Neural cell (in vitro differentiated cells): ENCODE results near the gene GLB1L3. TPM values are rescaled to one million over a fixed set of nuclear protein-coding genes. Genes with fewer than 3 reads are reported as not detected.

Experiments
- H2AFZ ChIP-seq: fragments of 200-600, 300-800 bp; sonication (generic), shearing (Covaris generic); 2 replicates; pipeline ENCODE4 v1.6.0; 2014; ENCODE audit warnings: low read depth, mild to moderate bottlenecking, antibody characterized with exemption, low read length, moderate library complexity
- H3F3A ChIP-seq: fragments of 200-600 bp; shearing (Covaris generic); 2 replicates; pipeline ENCODE4 v1.6.1; 2016; ENCODE audit warnings: mild to moderate bottlenecking, moderate library complexity, mixed read lengths, antibody characterized with exemption, low read length; ENCODE audit not compliant: insufficient read depth, poor library complexity, severe bottlenecking
- H3K27ac ChIP-seq: fragments of 200-600, 300-800 bp; sonication (generic), shearing (Covaris generic); 2 replicates; pipeline ENCODE4 v1.5.1; 2014; ENCODE audit warnings: mild to moderate bottlenecking, low read length, moderate library complexity
- H3K27me3 ChIP-seq: fragments of 300-800, 200-600 bp; sonication (generic), shearing (Covaris generic); 2 replicates; pipeline ENCODE4 v1.6.0; 2014; ENCODE audit warnings: mild to moderate bottlenecking, low read depth, low read length, moderate library complexity; ENCODE audit not compliant: insufficient read depth
- H3K36me3 ChIP-seq: fragments of 300-800, 200-600 bp; sonication (generic), shearing (Covaris generic); 2 replicates; pipeline ENCODE4 v1.5.1; 2014; ENCODE audit warnings: mild to moderate bottlenecking, antibody characterized with exemption, low read length, moderate library complexity; ENCODE audit not compliant: insufficient read depth
- H3K4me2 ChIP-seq: fragments of 300-800, 200-600 bp; sonication (generic), shearing (Covaris generic); 2 replicates; pipeline ENCODE4 v1.6.0; 2014; ENCODE audit warnings: mild to moderate bottlenecking, low read length
- H3K4me3 ChIP-seq: fragments of 300-800, 200-600 bp; sonication (generic), shearing (Covaris generic); 2 replicates; pipeline ENCODE4 v1.5.1; 2014; ENCODE audit warnings: mild to moderate bottlenecking, low read length, moderate library complexity
- H3K79me2 ChIP-seq: fragments of 200-600 bp; shearing (Covaris generic); replicated peaks from 2 replicates; pipeline ENCODE4 v1.6.0; 2014; ENCODE audit warnings: mild to moderate bottlenecking, low read length, moderate library complexity; ENCODE audit not compliant: insufficient read depth
- H3K9ac ChIP-seq: fragments of 300-800, 200-600 bp; sonication (generic), shearing (Covaris generic); 2 replicates; pipeline ENCODE4 v1.6.1; 2016; ENCODE audit warnings: mild to moderate bottlenecking, low read length, mixed read lengths
- H3K9me2 ChIP-seq: fragments of 200-600 bp; shearing (Covaris generic); 2 replicates; pipeline ENCODE4 v1.6.1; 2016; ENCODE audit warnings: mild to moderate bottlenecking, low read length, mixed read lengths; ENCODE audit not compliant: insufficient read depth
- H3K9me3 ChIP-seq: fragments of 200-600, 300-800 bp; sonication (generic), shearing (Covaris generic); 2 replicates; pipeline ENCODE4 v1.6.1; 2016; ENCODE audit warnings: mild to moderate bottlenecking, mixed run types, low read length, moderate library complexity, mixed read lengths
- H4K20me1 ChIP-seq: fragments of 200-600 bp; shearing (Covaris generic); 2 replicates; pipeline ENCODE4 v1.6.1; 2016; ENCODE audit warnings: mild to moderate bottlenecking, mixed run types; ENCODE audit not compliant: insufficient read depth
- CTCF ChIP-seq: fragments of 450-650 bp; IDR thresholded peaks from 2 replicates; pipeline ENCODE4 v1.5.1; 2014; ENCODE audit warnings: antibody characterized with exemption, mild to moderate bottlenecking, moderate library complexity; ENCODE audit not compliant: poor library complexity, severe bottlenecking
- EP300 ChIP-seq: fragments of 450-650 bp; conservative IDR thresholded peaks from 2 replicates; pipeline ENCODE4 v1.6.1; 2014; ENCODE audit warnings: antibody characterized with exemption, mild to moderate bottlenecking, moderate library complexity; ENCODE audit not compliant: poor library complexity, severe bottlenecking
- EZH2 ChIP-seq: fragments of 200-600, 300-800 bp; shearing (Covaris generic), sonication (generic); IDR thresholded peaks from 2 replicates; pipeline ENCODE4 v1.6.1; 2014; ENCODE audit warnings: antibody characterized with exemption, low read length, borderline replicate concordance, mild to moderate bottlenecking; ENCODE audit not compliant: insufficient read depth, poor library complexity, severe bottlenecking
- MXI1 ChIP-seq: fragments of 450-650 bp; conservative IDR thresholded peaks from 2 replicates; pipeline ENCODE4 v1.6.1; 2014; ENCODE audit warnings: antibody characterized with exemption, mild to moderate bottlenecking; ENCODE audit not compliant: poor library complexity, severe bottlenecking
- POLR2AphosphoS5 ChIP-seq: IDR thresholded peaks from 2 replicates; pipeline ENCODE4 v1.6.1; 2012
- RAD21 ChIP-seq: fragments of 450-650 bp; conservative IDR thresholded peaks from 2 replicates; pipeline ENCODE4 v1.6.1; 2014; ENCODE audit warnings: antibody characterized with exemption, mild to moderate bottlenecking, moderate library complexity
- SMC3 ChIP-seq: fragments of 450-650 bp; conservative IDR thresholded peaks from 2 replicates; pipeline ENCODE4 v1.6.1; 2014; ENCODE audit warnings: antibody characterized with exemption, mild to moderate bottlenecking, moderate library complexity; ENCODE audit not compliant: poor library complexity
- TAF1 ChIP-seq: IDR thresholded peaks from 2 replicates; pipeline ENCODE4 v1.6.1; 2012; ENCODE audit warnings: low read depth
- polyA plus RNA-seq: library from polyadenylated mRNA; depleted of rRNA; stranded (reverse); fragments of >200 nt; gene quantifications from 2 replicates; pipeline ENCODE4 v1.2.3, GENCODE V29; 2014
- TF ChIP-seq, protein P1 (sequence below): IDR thresholded peaks from 2 replicates; pipeline ENCODE4 v1.6.1; 2012; ENCODE audit warnings: borderline replicate concordance

GLB1L3 gene
- polyA plus RNA-seq, 1 donor from 2014 or later = 0.19 TPM

- Histone ChIP-seq H3F3A (no peaks in the 10 kb centered on the region), H3K27me3 (no peaks in the 10 kb centered on the region), H2AFZ (no peak overlapping the region), H3K79me2 (peaks cover 10% of the 10 kb centered on the region), H3K9ac (no peak overlapping the region), H3K27ac (no peak overlapping the region), H3K9me3 (no peaks in the 10 kb centered on the region), H3K4me2 (no peak overlapping the region), H4K20me1 (no peaks in the 10 kb centered on the region), H3K9me2 (no peaks in the 10 kb centered on the region), H3K36me3 (peaks cover 6% of the 10 kb centered on the region), H3K4me3 (no peak overlapping the region)
- TF ChIP-seq POLR2AphosphoS5 (no peak), TAF1 (no peak), RAD21 (no peak), CTCF (no peak), EZH2 (no peak), SMC3 (no peak), EP300 (no peak), MXI1 (no peak)
- TF ChIP-seq, protein P1, sequence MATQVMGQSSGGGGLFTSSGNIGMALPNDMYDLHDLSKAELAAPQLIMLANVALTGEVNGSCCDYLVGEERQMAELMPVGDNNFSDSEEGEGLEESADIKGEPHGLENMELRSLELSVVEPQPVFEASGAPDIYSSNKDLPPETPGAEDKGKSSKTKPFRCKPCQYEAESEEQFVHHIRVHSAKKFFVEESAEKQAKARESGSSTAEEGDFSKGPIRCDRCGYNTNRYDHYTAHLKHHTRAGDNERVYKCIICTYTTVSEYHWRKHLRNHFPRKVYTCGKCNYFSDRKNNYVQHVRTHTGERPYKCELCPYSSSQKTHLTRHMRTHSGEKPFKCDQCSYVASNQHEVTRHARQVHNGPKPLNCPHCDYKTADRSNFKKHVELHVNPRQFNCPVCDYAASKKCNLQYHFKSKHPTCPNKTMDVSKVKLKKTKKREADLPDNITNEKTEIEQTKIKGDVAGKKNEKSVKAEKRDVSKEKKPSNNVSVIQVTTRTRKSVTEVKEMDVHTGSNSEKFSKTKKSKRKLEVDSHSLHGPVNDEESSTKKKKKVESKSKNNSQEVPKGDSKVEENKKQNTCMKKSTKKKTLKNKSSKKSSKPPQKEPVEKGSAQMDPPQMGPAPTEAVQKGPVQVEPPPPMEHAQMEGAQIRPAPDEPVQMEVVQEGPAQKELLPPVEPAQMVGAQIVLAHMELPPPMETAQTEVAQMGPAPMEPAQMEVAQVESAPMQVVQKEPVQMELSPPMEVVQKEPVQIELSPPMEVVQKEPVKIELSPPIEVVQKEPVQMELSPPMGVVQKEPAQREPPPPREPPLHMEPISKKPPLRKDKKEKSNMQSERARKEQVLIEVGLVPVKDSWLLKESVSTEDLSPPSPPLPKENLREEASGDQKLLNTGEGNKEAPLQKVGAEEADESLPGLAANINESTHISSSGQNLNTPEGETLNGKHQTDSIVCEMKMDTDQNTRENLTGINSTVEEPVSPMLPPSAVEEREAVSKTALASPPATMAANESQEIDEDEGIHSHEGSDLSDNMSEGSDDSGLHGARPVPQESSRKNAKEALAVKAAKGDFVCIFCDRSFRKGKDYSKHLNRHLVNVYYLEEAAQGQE = no peak
Measured at GRCh38 chr11:134250675-134251074, 25.5 kb upstream of the GLB1L3 start.

DNA sequence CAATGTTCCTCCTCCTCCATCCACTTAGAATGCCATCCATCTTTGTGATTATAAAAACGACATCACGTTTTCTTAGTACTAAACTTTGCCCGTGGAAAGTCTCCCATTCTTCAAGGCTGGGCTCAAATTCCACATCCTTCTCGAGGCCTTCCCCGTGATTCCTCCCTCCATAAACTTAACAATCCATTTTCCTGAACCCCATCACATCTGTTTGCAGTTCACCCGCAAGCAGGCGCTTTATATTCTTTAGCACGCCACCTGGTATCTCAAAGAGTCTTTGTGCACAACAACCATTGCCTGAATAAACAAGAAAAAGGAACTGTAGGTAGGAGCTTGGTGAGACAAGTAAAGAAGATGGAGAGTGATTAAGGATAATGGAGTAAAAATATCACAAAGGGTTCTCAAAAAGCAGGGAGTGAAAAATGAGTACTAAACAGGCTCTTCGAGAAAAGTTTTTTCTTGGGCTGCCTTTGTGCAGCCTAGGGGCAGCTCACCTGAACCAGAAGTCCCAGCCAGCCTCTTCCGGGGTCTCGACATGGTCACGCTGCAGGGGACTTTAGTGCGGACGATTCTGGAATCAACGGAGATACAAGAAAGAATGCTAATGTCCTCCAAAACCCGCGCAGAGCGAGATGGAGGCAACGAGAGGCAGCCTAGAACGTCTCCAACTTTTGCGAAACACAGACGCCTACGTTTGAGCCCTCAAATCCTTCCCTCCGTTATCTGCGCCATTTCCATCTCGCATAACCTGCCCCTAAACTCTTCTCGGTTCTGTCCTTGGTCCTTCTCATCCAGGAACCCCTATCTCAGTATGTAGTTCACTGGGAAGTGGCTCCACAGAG is 23.6 kb upstream of the GLB1L3 start:
- Histone ChIP-seq H3K27me3 (no peaks in the 10 kb centered on the region), H3F3A (no peaks in the 10 kb centered on the region), H3K9me3 (no peaks in the 10 kb centered on the region), H3K9ac (peak overlapping the region; percentile 65), H3K36me3 (peaks cover 6% of the 10 kb centered on the region), H2AFZ (peak overlapping the region; percentile 81), H3K9me2 (no peaks in the 10 kb centered on the region), H3K4me2 (peak overlapping the region; percentile 60), H3K27ac (peak overlapping the region; percentile 60), H4K20me1 (no peaks in the 10 kb centered on the region), H3K79me2 (peaks cover 10% of the 10 kb centered on the region), H3K4me3 (peak overlapping the region; percentile 97)
- TF ChIP-seq, protein P1 = no peak
- no peak for TF ChIP-seq EZH2
- no peak for TF ChIP-seq TAF1
